SK-N-SH (cell line): Measurements from ENCODE around the gene PCDH1. TPM values are rescaled to one million over a fixed set of nuclear protein-coding genes. Genes with fewer than 3 reads are reported as not detected.
A peak's percentile ranks its signal among the peaks of the same experiment; 100 is the strongest.
"Not testable (repeated sequence)": the region's sequence is repeated elsewhere in the genome, so short reads cannot be mapped to it uniquely, and the experiment has no call there.

Experiments
- CTCF ChIA-PET: fragments of 300-600, 350-600 bp; formaldehyde crosslinking; extraction: SDS; loops from one replicate; lab custom pipeline; 2021; lab: Yijun Ruan, JAX
- POLR2A ChIA-PET: fragments of 350-600 bp; sonication (Branson Sonifier 250); formaldehyde crosslinking; extraction: SDS; loops from one replicate; lab custom pipeline; 2020; ENCODE audit warnings: antibody characterized with exemption, inconsistent platforms; lab: Yijun Ruan, JAX
- DNase-seq: peaks from one replicate; pipeline ENCODE4 v3.0.0; 2012
- H2AFZ ChIP-seq: fragments of 200-600 bp; sonication (generic); 2 replicates; pipeline ENCODE4 v1.8.1; 2016; ENCODE audit warnings: antibody characterized with exemption, mild to moderate bottlenecking, low read depth
- H3F3A ChIP-seq: fragments of 200-600 bp; sonication (generic); replicated peaks from 2 replicates; pipeline ENCODE3; 2016; ENCODE audit warnings: antibody characterized with exemption, mild to moderate bottlenecking; ENCODE audit not compliant: insufficient read depth
- H3K27ac ChIP-seq, 2 experiments: fragments of 200-500 bp in 1 of 2; fragments of 200-600 bp in 1 of 2; sonication (Bioruptor generic) in 1 of 2; sonication (generic), shearing (Covaris generic) in 1 of 2; 2 replicates each; pipeline versions ENCODE4 v1.5.1 to v1.6.1; 2014 to 2016; ENCODE audit warnings: low read depth in 2 of 2, inconsistent platforms in 1 of 2, low read length in 1 of 2, mild to moderate bottlenecking in 1 of 2, mixed read lengths in 1 of 2
- H3K27me3 ChIP-seq: fragments of 200-600 bp; sonication (generic), shearing (Covaris generic); 2 replicates; pipeline ENCODE4 v1.6.1; 2016; ENCODE audit warnings: mixed run types; ENCODE audit not compliant: insufficient read depth
- H3K36me3 ChIP-seq, 2 experiments: fragments of 200-500 bp in 1 of 2; fragments of 200-600 bp in 1 of 2; sonication (Bioruptor generic) in 1 of 2; sonication (generic) in 1 of 2; replicated peaks in 1 of 2; 2 replicates each; pipeline versions ENCODE3 to v1.5.1; 2014 to 2016; ENCODE audit warnings: low read length in 1 of 2, mild to moderate bottlenecking in 1 of 2; ENCODE audit not compliant: insufficient read depth in 2 of 2, control insufficient read depth in 1 of 2
- H3K4me1 ChIP-seq, 2 experiments: fragments of 200-500 bp in 1 of 2; fragments of 200-600 bp in 1 of 2; sonication (Bioruptor generic) in 1 of 2; sonication (generic), shearing (Covaris generic) in 1 of 2; 2 replicates each; pipeline versions ENCODE4 v1.5.1 to v1.6.1; 2014 to 2016; ENCODE audit warnings: low read depth in 1 of 2, low read length in 1 of 2, mixed run types in 1 of 2; ENCODE audit not compliant: insufficient read depth in 2 of 2, control insufficient read depth in 1 of 2
- H3K4me2 ChIP-seq: fragments of 200-600 bp; sonication (generic), shearing (Covaris generic); 2 replicates; pipeline ENCODE4 v1.6.1; 2017; ENCODE audit warnings: mixed run types
- H3K4me3 ChIP-seq, 2 experiments: fragments of 200-500 bp in 1 of 2; fragments of 200-600 bp in 1 of 2; sonication (Bioruptor generic) in 1 of 2; sonication (generic), shearing (Covaris generic) in 1 of 2; 2 replicates each; pipeline versions ENCODE4 v1.5.1 to v1.8.1; 2014 to 2016; ENCODE audit warnings: low read depth in 2 of 2, inconsistent platforms in 1 of 2, low read length in 1 of 2, mild to moderate bottlenecking in 1 of 2, mixed read lengths in 1 of 2, moderate library complexity in 1 of 2
- H3K79me2 ChIP-seq: fragments of 200-600 bp; sonication (generic); 2 replicates; pipeline ENCODE4 v1.8.1; 2017; ENCODE audit warnings: mild to moderate bottlenecking; ENCODE audit not compliant: insufficient read depth
- H3K9ac ChIP-seq: fragments of 200-600 bp; sonication (generic); 2 replicates; pipeline ENCODE4 v1.6.1; 2017; ENCODE audit warnings: mixed run types
- H3K9me2 ChIP-seq: fragments of 200-600 bp; sonication (generic); 2 replicates; pipeline ENCODE4 v1.6.1; 2017; ENCODE audit warnings: mixed run types
- H3K9me3 ChIP-seq: fragments of 200-600 bp; sonication (generic); 2 replicates; pipeline ENCODE4 v1.6.1; 2017; ENCODE audit warnings: mixed run types, mild to moderate bottlenecking, moderate library complexity
- H4K20me1 ChIP-seq: fragments of 200-600 bp; sonication (generic); 2 replicates; pipeline ENCODE4 v1.6.1; 2017; ENCODE audit warnings: mild to moderate bottlenecking, mixed run types; ENCODE audit not compliant: insufficient read depth
- CTCF ChIP-seq: fragments of 200-600 bp; sonication (generic); IDR thresholded peaks from 2 replicates; pipeline ENCODE4 v1.6.1; 2017; ENCODE audit warnings: antibody characterized with exemption, mild to moderate bottlenecking, moderate library complexity
- FOSL2 ChIP-seq: IDR thresholded peaks from 2 replicates; pipeline ENCODE4 v1.4.0; 2012; ENCODE audit warnings: low read depth, mild to moderate bottlenecking, moderate library complexity, borderline replicate concordance
- FOXM1 ChIP-seq: IDR thresholded peaks from 2 replicates; pipeline ENCODE4 v1.4.0; 2012; ENCODE audit warnings: low read depth, mild to moderate bottlenecking
- GABPA ChIP-seq: IDR thresholded peaks from 2 replicates; pipeline ENCODE4 v1.4.0; 2012; ENCODE audit warnings: low read depth, mild to moderate bottlenecking
- GATA2 ChIP-seq: sonication (generic); formaldehyde crosslinking; IDR thresholded peaks from 2 replicates; pipeline ENCODE4 v1.5.0; 2020; ENCODE audit warnings: mild to moderate bottlenecking, missing genetic modification reagents
- MEF2A ChIP-seq: IDR thresholded peaks from 2 replicates; pipeline ENCODE4 v1.4.0; 2012; ENCODE audit warnings: low read depth, borderline replicate concordance
- MXI1 ChIP-seq: IDR thresholded peaks from 2 replicates; pipeline ENCODE4 v1.6.1; 2012; ENCODE audit warnings: mild to moderate bottlenecking, low read depth, low read length, improper control_type of control experiment
- SMC3 ChIP-seq: IDR thresholded peaks from 2 replicates; pipeline ENCODE4 v1.6.1; 2012; ENCODE audit warnings: low read depth, low read length, improper control_type of control experiment
- TAF1 ChIP-seq: IDR thresholded peaks from 2 replicates; pipeline ENCODE4 v1.6.1; 2012; ENCODE audit warnings: low read depth, mild to moderate bottlenecking, low read length, moderate library complexity, borderline replicate concordance
- TEAD4 ChIP-seq: IDR thresholded peaks from 2 replicates; pipeline ENCODE4 v1.4.0; 2012; ENCODE audit warnings: mild to moderate bottlenecking, borderline replicate concordance; ENCODE audit not compliant: insufficient read depth
- USF2 ChIP-seq: fragments of 150-350 bp; IDR thresholded peaks from 2 replicates; pipeline ENCODE4 v1.6.1; 2017; ENCODE audit warnings: antibody characterized with exemption, low read length, low read depth, borderline replicate concordance
- YY1 ChIP-seq: IDR thresholded peaks from 2 replicates; pipeline ENCODE4 v1.4.0; 2012; ENCODE audit warnings: low read depth, mild to moderate bottlenecking
- WGBS: methylation state at CpG from one replicate; pipeline ENCODE4 v1.1.6; 2017; ENCODE audit warnings: low lambda C conversion rate; 5-methylcytosine and 5-hydroxymethylcytosine counted together
- polyA plus RNA-seq, 3 experiments: library from polyadenylated mRNA; depleted of rRNA; stranded (reverse); fragments of >200 nt; gene quantifications; 2 replicates each; pipeline ENCODE4 v1.2.3, GENCODE V29; 2012

The PCDH1 gene
- polyA plus RNA-seq, 1 of the 3 experiments (the other 2 are of a cell fraction), result 0.08 TPM

DNA sequence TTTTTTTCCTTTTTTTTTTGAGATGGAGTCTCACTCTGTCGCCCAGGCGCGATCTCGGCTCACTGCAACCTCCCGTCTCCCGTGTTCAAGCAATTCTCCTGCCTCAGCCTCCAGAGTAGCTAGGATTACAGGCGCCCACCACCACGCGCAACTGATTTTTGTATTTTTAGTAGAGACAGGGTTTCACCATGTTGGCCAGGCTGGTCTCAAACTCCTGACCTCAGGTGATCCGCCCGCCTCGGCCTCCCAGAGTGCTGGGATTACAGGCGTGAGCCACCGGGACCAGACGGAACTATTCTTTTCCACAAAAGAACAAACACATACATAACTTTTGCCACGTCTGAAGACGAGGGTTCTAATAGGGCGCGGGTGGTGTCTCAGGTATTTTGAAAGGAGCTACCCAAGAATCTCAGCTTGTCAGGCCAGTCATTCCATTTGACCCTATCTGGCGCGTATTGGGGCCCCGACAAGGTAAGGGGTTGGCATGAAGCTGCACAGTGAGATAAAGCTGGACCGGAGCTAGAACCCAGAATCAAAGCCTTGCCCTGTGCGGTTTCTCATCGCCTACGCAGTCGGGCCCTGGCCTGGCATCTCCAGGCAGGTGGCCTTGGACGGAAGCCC lies 44.7 kb upstream of the PCDH1 start:
- Histone ChIP-seq H2AFZ (peak overlapping the region; percentile 86), H3K4me2 (peak overlapping the region; percentile 95), H3K36me3 (peaks cover 24 to 25% of the 10 kb centered on the region in 2 experiments), H3K27ac (peak overlapping the region; percentile 98 to 99), H3K9ac (peak overlapping the region; percentile 98), H3K4me3 (peak overlapping the region; percentile 87 to 96), H3K79me2 (peaks cover 25% of the 10 kb centered on the region)
- not testable (repeated sequence) for H3K9me3 ChIP-seq, H3K9me2 ChIP-seq, DNase-seq, H3K4me1 ChIP-seq, H3F3A ChIP-seq, H4K20me1 ChIP-seq, H3K27me3 ChIP-seq
- POLR2A ChIA-PET, result interaction anchor here (0.6 to 1.9 kb wide), 18 partner anchors 8 to 331 kb away, joined by 3 to 15 read pairs (median 4); partner anchors contain the start of gene ARAP3
- CTCF ChIA-PET, result interaction anchor here (0.8 to 5.9 kb wide), 10 partner anchors 9 to 231 kb away, joined by 3 to 32 read pairs (median 6); partner anchors contain the start of gene PCDH1
- WGBS, result 49% methylated on average over 21 of the region's 28 CpGs

DNA sequence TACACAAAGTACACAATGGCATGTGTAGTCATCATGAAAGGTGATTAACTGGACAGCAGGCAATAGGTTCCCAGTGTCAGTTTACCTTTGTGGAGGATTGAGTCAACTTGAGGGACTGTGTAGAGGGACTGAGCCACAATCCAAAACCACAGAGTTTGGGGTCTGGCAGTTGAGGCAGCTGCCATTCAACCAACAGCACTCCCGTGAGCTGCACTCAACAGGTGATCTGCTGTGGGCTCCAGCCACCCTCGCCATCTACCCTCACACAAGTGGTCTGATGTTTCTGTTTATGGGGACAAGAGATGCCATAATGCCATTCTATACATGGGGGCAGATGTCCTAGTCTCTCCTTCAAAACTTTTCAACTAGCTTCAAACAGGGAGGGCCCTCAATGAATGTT lies 42.6 kb upstream of the PCDH1 start:
- peaks cover 0 to 8% of the 10 kb centered on the region in 2 experiments; a peak in 2 of 4 replicates for H3K4me1 ChIP-seq
- ChIA-PET CTCF (interaction anchor here (0.7 to 8.8 kb wide), 5 partner anchors 30 to 256 kb away, joined by 3 to 71 read pairs (median 12); partner anchors contain the start of genes PCDH1 and PCDH12), POLR2A (interaction anchor here (1.6 kb wide), 1 partner anchor 38 kb away, joined by 4 read pairs; no protein-coding TSS in a partner anchor)
- no peaks in the 10 kb centered on the region for H3K9me3 ChIP-seq
- no peak overlapping the region for H3K4me3 ChIP-seq
- peaks cover 4 to 9% of the 10 kb centered on the region in 2 experiments for H3K36me3 ChIP-seq
- no peak overlapping the region for H2AFZ ChIP-seq
- no peaks in the 10 kb centered on the region; the same call in 1 of the 2 replicates for H3K27me3 ChIP-seq
- no peak for DNase-seq
- no peak overlapping the region for H3K9ac ChIP-seq
- TF ChIP-seq MEF2A, result no peak
- TF ChIP-seq SMC3, result no peak
- no peak for TF ChIP-seq MXI1
- no peak for TF ChIP-seq TEAD4
- no peak for TF ChIP-seq FOXM1
- TF ChIP-seq TAF1, result no peak
- no peak for TF ChIP-seq GABPA
- TF ChIP-seq FOSL2, result no peak
- TF ChIP-seq CTCF, result no peak
- TF ChIP-seq USF2, result no peak
- TF ChIP-seq GATA2 (CRISPR knock-in tag), result no peak
- TF ChIP-seq YY1, result no peak
- TF ChIP-seq, all 33 proteins: peak for 0
- Histone ChIP-seq H3K79me2 (peaks cover 25% of the 10 kb centered on the region), H3K9me2 (no peaks in the 10 kb centered on the region), H3K27ac (no peak overlapping the region), H3F3A (peaks cover 4% of the 10 kb centered on the region), H3K4me2 (no peak overlapping the region), H4K20me1 (no peaks in the 10 kb centered on the region)
- 100% methylated on average over 1 of the region's 2 CpGs for WGBS
